Fibroblast of lung (primary cell): Measurements from ENCODE around the gene GNPAT. TPM values are rescaled to one million over a fixed set of nuclear protein-coding genes. Genes with fewer than 3 reads are reported as not detected.

ENCODE experiments used
- DNase-seq, 2 donors: peaks; one replicate each; pipeline versions ENCODE4 v3.0.0 to v3.0.0-alpha.2; 2010; ENCODE audit warnings: low read depth in 2 of 2
- H2AFZ ChIP-seq: 2 replicates; pipeline ENCODE4 v1.5.1; 2012; ENCODE audit warnings: low read length, control low read depth, inconsistent platforms
- H3K27ac ChIP-seq: 2 replicates; pipeline ENCODE4 v1.5.1; 2011; ENCODE audit warnings: low read length, control low read depth; ENCODE audit not compliant: insufficient read depth
- H3K27me3 ChIP-seq: 2 replicates; pipeline ENCODE4 v1.5.1; 2011; ENCODE audit warnings: mild to moderate bottlenecking, low read length; ENCODE audit not compliant: control insufficient read depth, insufficient read depth
- H3K36me3 ChIP-seq: 2 replicates; pipeline ENCODE4 v1.5.1; 2011; ENCODE audit warnings: low read length; ENCODE audit not compliant: control insufficient read depth, insufficient read depth
- H3K4me1 ChIP-seq: 2 replicates; pipeline ENCODE4 v1.5.1; 2011; ENCODE audit warnings: low read length; ENCODE audit not compliant: control insufficient read depth, insufficient read depth; ENCODE audit errors: extremely low read depth
- H3K4me2 ChIP-seq: 2 replicates; pipeline ENCODE4 v1.5.1; 2011; ENCODE audit warnings: low read length, control low read depth; ENCODE audit not compliant: insufficient read depth; ENCODE audit errors: extremely low read depth
- H3K4me3 ChIP-seq, 4 experiments: fragments of 200-600 bp in 1 of 4; sonication (generic) in 1 of 4; replicated peaks in 1 of 4; 2 replicates each; pipeline ENCODE4 v1.5.1; 2011 to 2016; ENCODE audit warnings: low read length in 4 of 4, low read depth in 3 of 4, mild to moderate bottlenecking in 3 of 4, control low read depth in 2 of 4, inconsistent platforms in 1 of 4, mixed read lengths in 1 of 4; ENCODE audit not compliant: insufficient read depth in 1 of 4; ENCODE audit errors: control extremely low read depth in 1 of 4
- H3K79me2 ChIP-seq: 2 replicates; pipeline ENCODE4 v1.5.1; 2012; ENCODE audit warnings: mild to moderate bottlenecking, low read length, inconsistent platforms; ENCODE audit not compliant: control insufficient read depth, insufficient read depth
- H3K9ac ChIP-seq: 2 replicates; pipeline ENCODE4 v1.5.1; 2011; ENCODE audit warnings: mild to moderate bottlenecking, low read length, control low read depth; ENCODE audit not compliant: insufficient read depth
- H3K9me3 ChIP-seq: 2 replicates; pipeline ENCODE4 v1.5.1; 2012; ENCODE audit warnings: low read depth, low read length; ENCODE audit not compliant: control insufficient read depth, insufficient read depth
- H4K20me1 ChIP-seq: 2 replicates; pipeline ENCODE4 v1.5.1; 2011; ENCODE audit warnings: low read length; ENCODE audit not compliant: control insufficient read depth, insufficient read depth; ENCODE audit errors: extremely low read depth
- EZH2 ChIP-seq: IDR thresholded peaks from 2 replicates; pipeline ENCODE4 v1.5.1; 2012; ENCODE audit warnings: low read length, control low read depth, mild to moderate bottlenecking; ENCODE audit errors: missing control alignments
- polyA plus RNA-seq, 2 donors: library from polyadenylated mRNA; depleted of rRNA in 1 of 2; stranded (reverse) in 1 of 2; unstranded in 1 of 2; fragments of >200 nt; gene quantifications; 2 replicates each; pipeline ENCODE4 v1.2.1, GENCODE V29; 2011 to 2012; ENCODE audit warnings: missing spikeins in 1 of 2
- total RNA-seq: library from RNA; depleted of rRNA; stranded (reverse); fragments of >200 nt; gene quantifications from 2 replicates; pipeline ENCODE4 v1.2.1, GENCODE V29; 2014
- TF ChIP-seq, protein P1 (sequence below), 2 donors: IDR thresholded peaks in 1 of 2; conservative IDR thresholded peaks in 1 of 2; 1 replicate in 1 of 2; 2 replicates in 1 of 2; pipeline ENCODE4 v1.5.1; 2011 to 2012; ENCODE audit warnings: low read length in 2 of 2, control low read depth in 1 of 2, inconsistent platforms in 1 of 2, low read depth in 1 of 2, mild to moderate bottlenecking in 1 of 2

The GNPAT gene
- total and polyA plus RNA-seq, 2 donors (not counting 1 experiment from before 2014, with no cell fraction given) = 42.5 to 60.4 TPM

DNA sequence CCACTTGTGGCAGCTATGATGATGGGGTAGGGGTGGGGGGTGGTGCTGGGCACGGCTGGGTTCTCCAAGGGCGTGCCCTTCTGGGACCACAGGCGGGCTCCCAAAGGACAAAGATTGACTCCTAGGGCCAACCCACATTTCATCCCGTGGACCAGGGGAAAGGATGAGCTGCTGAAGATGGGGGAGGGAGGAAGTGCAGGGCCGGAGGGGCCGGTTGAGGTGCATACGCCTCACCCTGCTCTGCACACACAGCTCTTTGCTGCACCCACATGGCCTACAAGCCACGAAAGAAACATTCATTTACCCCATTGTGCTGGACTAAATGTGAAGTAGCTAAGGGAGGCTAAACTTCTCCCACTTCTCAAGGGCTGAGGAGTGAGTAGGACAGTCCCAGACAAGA, 34.2 kb upstream of the GNPAT start:
- DNase-seq = peak in 1 of 2 donors; percentile 12

DNA sequence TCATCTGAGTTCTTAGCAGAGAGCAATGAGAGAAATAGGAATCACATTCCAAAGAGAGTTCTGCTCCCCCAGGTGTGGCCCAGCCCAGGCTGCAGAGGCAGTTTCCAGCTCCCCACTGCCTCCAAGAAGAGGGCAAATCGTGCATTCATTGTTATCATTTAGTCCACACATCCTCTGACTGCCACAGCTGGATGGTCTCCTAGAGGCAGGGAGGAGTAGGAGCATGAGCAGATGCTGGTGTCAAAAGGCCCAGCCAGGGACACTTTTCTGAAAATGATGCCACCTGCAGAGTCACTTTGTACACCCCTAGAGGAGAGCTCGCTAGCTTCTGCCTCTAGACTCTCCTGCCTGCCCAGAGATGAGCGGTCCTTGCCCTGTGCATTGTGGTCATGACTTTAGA, 33.6 kb upstream of the GNPAT start:
- Histone ChIP-seq H3K4me1 (no peaks in the 10 kb centered on the region), H3K9ac (no peak overlapping the region), H3K27ac (no peak overlapping the region), H3K9me3 (no peaks in the 10 kb centered on the region), H3K4me3 (no peak overlapping the region), H2AFZ (no peak overlapping the region), H3K4me2 (no peak overlapping the region), H3K79me2 (no peaks in the 10 kb centered on the region), H3K27me3 (peaks cover 2% of the 10 kb centered on the region), H3K36me3 (no peaks in the 10 kb centered on the region), H4K20me1 (no peaks in the 10 kb centered on the region)
- TF ChIP-seq, protein P1, sequence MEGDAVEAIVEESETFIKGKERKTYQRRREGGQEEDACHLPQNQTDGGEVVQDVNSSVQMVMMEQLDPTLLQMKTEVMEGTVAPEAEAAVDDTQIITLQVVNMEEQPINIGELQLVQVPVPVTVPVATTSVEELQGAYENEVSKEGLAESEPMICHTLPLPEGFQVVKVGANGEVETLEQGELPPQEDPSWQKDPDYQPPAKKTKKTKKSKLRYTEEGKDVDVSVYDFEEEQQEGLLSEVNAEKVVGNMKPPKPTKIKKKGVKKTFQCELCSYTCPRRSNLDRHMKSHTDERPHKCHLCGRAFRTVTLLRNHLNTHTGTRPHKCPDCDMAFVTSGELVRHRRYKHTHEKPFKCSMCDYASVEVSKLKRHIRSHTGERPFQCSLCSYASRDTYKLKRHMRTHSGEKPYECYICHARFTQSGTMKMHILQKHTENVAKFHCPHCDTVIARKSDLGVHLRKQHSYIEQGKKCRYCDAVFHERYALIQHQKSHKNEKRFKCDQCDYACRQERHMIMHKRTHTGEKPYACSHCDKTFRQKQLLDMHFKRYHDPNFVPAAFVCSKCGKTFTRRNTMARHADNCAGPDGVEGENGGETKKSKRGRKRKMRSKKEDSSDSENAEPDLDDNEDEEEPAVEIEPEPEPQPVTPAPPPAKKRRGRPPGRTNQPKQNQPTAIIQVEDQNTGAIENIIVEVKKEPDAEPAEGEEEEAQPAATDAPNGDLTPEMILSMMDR (conservative IDR thresholded peaks at IDR 0.05 in 1 of 2, IDR thresholded peaks at IDR 0.05 in 1 of 2; ENCODE audit: low read depth in 1 of 2, low read length in 2 of 2) = no peak
- no peak for TF ChIP-seq EZH2
- no peak for DNase-seq

More for the DNA sequence above, 34.2 kb upstream of the GNPAT start:
- Histone ChIP-seq H3K27me3 (peaks cover 2% of the 10 kb centered on the region), H2AFZ (no peak overlapping the region), H3K27ac (no peak overlapping the region), H4K20me1 (no peaks in the 10 kb centered on the region), H3K9ac (no peak overlapping the region), H3K79me2 (no peaks in the 10 kb centered on the region), H3K36me3 (no peaks in the 10 kb centered on the region), H3K4me2 (no peak overlapping the region), H3K4me3 (no peak overlapping the region), H3K9me3 (no peaks in the 10 kb centered on the region), H3K4me1 (no peaks in the 10 kb centered on the region)
- TF ChIP-seq, protein P1 (conservative IDR thresholded peaks at IDR 0.05 in 1 of 2, IDR thresholded peaks at IDR 0.05 in 1 of 2; ENCODE audit: low read depth in 1 of 2, low read length in 2 of 2) = no peak
- TF ChIP-seq EZH2 = no peak

DNA sequence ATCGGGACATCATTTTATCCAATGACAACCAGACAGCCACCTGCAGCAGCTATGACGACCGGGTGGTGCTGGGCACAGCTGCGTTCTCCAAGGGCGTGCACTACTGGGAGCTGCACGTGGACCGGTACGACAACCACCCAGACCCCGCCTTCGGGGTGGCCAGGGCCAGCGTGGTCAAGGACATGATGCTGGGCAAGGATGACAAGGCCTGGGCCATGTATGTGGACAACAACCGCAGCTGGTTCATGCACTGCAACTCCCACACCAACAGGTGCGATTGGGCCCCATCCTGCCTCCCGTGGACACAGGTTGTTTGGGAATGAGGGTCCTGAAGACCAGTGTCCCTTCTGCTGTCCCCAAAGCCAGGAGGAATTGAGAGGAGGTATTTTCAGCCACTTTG, 32.0 kb upstream of the GNPAT start:
- H3K4me3 ChIP-seq = no peak overlapping the region
- no peaks in the 10 kb centered on the region for H3K36me3 ChIP-seq
- H3K27ac ChIP-seq = no peak overlapping the region
- no peaks in the 10 kb centered on the region for H4K20me1 ChIP-seq
- H3K9me3 ChIP-seq = no peaks in the 10 kb centered on the region
- no peak overlapping the region for H3K9ac ChIP-seq
- H2AFZ ChIP-seq = no peak overlapping the region
- H3K79me2 ChIP-seq = no peaks in the 10 kb centered on the region
- no peaks in the 10 kb centered on the region for H3K4me1 ChIP-seq
- no peak for TF ChIP-seq EZH2
- TF ChIP-seq, protein P1 (conservative IDR thresholded peaks at IDR 0.05 in 1 of 2, IDR thresholded peaks at IDR 0.05 in 1 of 2; ENCODE audit: low read depth in 1 of 2, low read length in 2 of 2) = no peak
- DNase-seq = no peak
- no peaks in the 10 kb centered on the region for H3K27me3 ChIP-seq
- no peak overlapping the region for H3K4me2 ChIP-seq
